ACHN (cell line): ENCODE results near the gene ARIH1.

ENCODE experiments used
- DNase-seq: peaks from one replicate; pipeline ENCODE4 v3.0.0-alpha.2; 2015
- in situ Hi-C: cut with HindIII; loops from 2 replicates; pipeline ENCODE4 v1.10.0; 2017; ENCODE audit warnings: low sequenced_read_pairs, low pct_ligation_motif_present, low pct_unique_long_range_greater_than_20kb

ARIH1 gene

GRCh38 chr15:72482275-72482674 lies 8.1 kb downstream of the ARIH1 start:
- no peak for DNase-seq
- in situ Hi-C loops, result no loop called here

GRCh38 chr15:72483279-72483678 lies 9.1 kb downstream of the ARIH1 start:
- in situ Hi-C loops, result no loop called here
- DNase-seq, result no peak

- in situ Hi-C loops, result no loop called here
- no peak for DNase-seq
These were observed 12.0 kb downstream of the ARIH1 start for GRCh38 chr15:72486144-72486543.

- peak; percentile 4 for DNase-seq
- in situ Hi-C loops, result no loop called here
These were observed 13.1 kb downstream of the ARIH1 start for GRCh38 chr15:72487070-72487797.

GRCh38 chr15:72488558-72488957 lies 14.4 kb downstream of the ARIH1 start:
- in situ Hi-C loops, result no loop called here

GRCh38 chr15:72489943-72490554 lies 15.9 kb downstream of the ARIH1 start:
- DNase-seq, result no peak
- in situ Hi-C loops, result no loop called here

More at GRCh38 chr15:72488558-72488957, 14.4 kb downstream of the ARIH1 start:
- DNase-seq, result no peak

GRCh38 chr15:72491768-72492167 lies 17.6 kb downstream of the ARIH1 start:
- in situ Hi-C loops, result no loop called here
- peak; percentile 62 for DNase-seq

- DNase-seq, result no peak
- in situ Hi-C loops, result no loop called here
These were observed 18.6 kb downstream of the ARIH1 start for GRCh38 chr15:72492733-72493132.

- in situ Hi-C loops, result no loop called here
- DNase-seq, result no peak
These were observed 19.1 kb downstream of the ARIH1 start for GRCh38 chr15:72493220-72493619.

- no peak for DNase-seq
- in situ Hi-C loops, result no loop called here
These were observed 20.9 kb downstream of the ARIH1 start for GRCh38 chr15:72495007-72495406.

GRCh38 chr15:72496783-72497182 lies 22.7 kb downstream of the ARIH1 start:
- in situ Hi-C loops, result no loop called here
- no peak for DNase-seq

GRCh38 chr15:72497402-72497801 lies 23.3 kb downstream of the ARIH1 start:
- in situ Hi-C loops, result no loop called here

GRCh38 chr15:72502220-72502809 lies 28.2 kb downstream of the ARIH1 start:
- no peak for DNase-seq
- in situ Hi-C loops, result no loop called here

More at GRCh38 chr15:72497402-72497801, 23.3 kb downstream of the ARIH1 start:
- no peak for DNase-seq

GRCh38 chr15:72503147-72503546 lies 29.0 kb downstream of the ARIH1 start:
- DNase-seq, result no peak
- in situ Hi-C loops, result no loop called here

GRCh38 chr15:72507402-72508092 lies 33.4 kb downstream of the ARIH1 start:
- DNase-seq, result no peak
- in situ Hi-C loops, result no loop called here

GRCh38 chr15:72509484-72509883 lies 35.4 kb downstream of the ARIH1 start:
- DNase-seq, result no peak
- in situ Hi-C loops, result no loop called here

GRCh38 chr15:72511536-72511935 lies 37.4 kb downstream of the ARIH1 start:
- no peak for DNase-seq
- in situ Hi-C loops, result no loop called here

GRCh38 chr15:72515591-72516389 lies 41.7 kb downstream of the ARIH1 start:
- in situ Hi-C loops, result no loop called here
- DNase-seq, result no peak

GRCh38 chr15:72516777-72517176 lies 42.6 kb downstream of the ARIH1 start:
- in situ Hi-C loops, result no loop called here
- no peak for DNase-seq
